GM21717 (cell line): ENCODE measurements around the gene SYP.
"Not testable (repeated sequence)": the region's sequence is repeated elsewhere in the genome, so short reads cannot be mapped to it uniquely, and the experiment has no call there.

Experiments used
- ATAC-seq: cut with Tn5 transposase; IDR thresholded peaks from one replicate; pipeline ENCODE4 v1.9.1; 2021; ENCODE audit warnings: mild to moderate bottlenecking, moderate library complexity; ENCODE audit not compliant: unreplicated experiment

Gene SYP

GRCh38 chrX:49143154-49143553 is 56.8 kb downstream of the SYP start:
- ATAC-seq: not testable (repeated sequence)

- not testable (repeated sequence) for ATAC-seq
Measured at GRCh38 chrX:49142264-49142663, 57.7 kb downstream of the SYP start.

GRCh38 chrX:49139713-49140112 is 60.3 kb downstream of the SYP start:
- ATAC-seq: no peak
